Gastroesophageal sphincter (tissue), 3 donors: ENCODE data around the gene ARL2.

Experiments
- CTCF ChIP-seq, 4 experiments: fragments of 200-600 bp in 2 of 4; fragments of 450-650 bp in 2 of 4; sonication (generic) in 1 of 4; IDR thresholded peaks; one replicate each; pipeline ENCODE4 v1.5.1; 2017 to 2019; ENCODE audit warnings: antibody characterized with exemption in 4 of 4, mild to moderate bottlenecking in 2 of 4, moderate library complexity in 2 of 4
- EP300 ChIP-seq: sonication (generic); formaldehyde crosslinking; IDR thresholded peaks from one replicate; pipeline ENCODE4 v1.6.1; 2017; ENCODE audit warnings: antibody characterized with exemption, mild to moderate bottlenecking
- POLR2A ChIP-seq, 2 donors: fragments of 450-650 bp; IDR thresholded peaks; one replicate each; pipeline ENCODE4 v1.6.1; 2017; ENCODE audit warnings: antibody characterized with exemption in 2 of 2, mild to moderate bottlenecking in 2 of 2, moderate library complexity in 1 of 2
- POLR2AphosphoS5 ChIP-seq: sonication (generic); formaldehyde crosslinking; IDR thresholded peaks from one replicate; pipeline ENCODE4 v1.6.1; 2017; ENCODE audit warnings: antibody characterized with exemption

- TF ChIP-seq CTCF (IDR thresholded peaks at IDR 0.05) = no peak
- no peak for TF ChIP-seq POLR2A (IDR thresholded peaks at IDR 0.05)
- no peak for TF ChIP-seq POLR2AphosphoS5
- TF ChIP-seq EP300 = no peak
These were observed 51.9 kb downstream of the ARL2 start for GRCh38 chr11:65065851-65066250.
